NCI-H1417 (cell line): ENCODE data around the gene ZNF865.

Experiments
- DNase-seq, 3 experiments: peaks; one replicate each; lab custom pipeline; 2025; lab: John Stamatoyannopoulos, UW

ZNF865 gene

GRCh38 chr19:55605207-55605636, 225 bp upstream of the ZNF865 start:
- DNase-seq: peak; percentile 95 to 98 (median 97)

- DNase-seq: no peak
Observed at GRCh38 chr19:55606471-55606787, 982 bp downstream of the ZNF865 start.

- DNase-seq: no peak
Observed at GRCh38 chr19:55606817-55607216, 1.4 kb downstream of the ZNF865 start.

DNA sequence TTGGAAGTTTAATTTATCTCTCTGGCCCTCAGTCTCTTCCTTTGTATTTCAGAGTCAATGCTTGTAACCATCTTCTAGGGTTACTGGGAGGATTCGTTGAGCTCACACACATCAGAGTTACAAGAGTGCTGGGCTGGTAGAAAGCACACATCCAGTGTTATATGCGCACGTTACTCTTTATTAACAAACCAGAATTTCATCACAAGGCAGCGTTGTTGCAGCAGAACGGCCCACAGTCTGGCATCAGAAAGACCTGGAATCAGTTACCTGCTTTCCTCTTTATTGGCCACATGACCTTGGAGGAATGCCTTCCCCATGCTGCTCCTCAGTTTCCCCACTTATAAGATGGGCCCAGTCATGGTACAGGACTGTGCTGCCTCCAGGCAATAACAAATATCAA, 3.9 kb downstream of the ZNF865 start:
- no peak for DNase-seq

- no peak for DNase-seq
Observed at GRCh38 chr19:55611300-55611982, 6.0 kb downstream of the ZNF865 start.

DNA sequence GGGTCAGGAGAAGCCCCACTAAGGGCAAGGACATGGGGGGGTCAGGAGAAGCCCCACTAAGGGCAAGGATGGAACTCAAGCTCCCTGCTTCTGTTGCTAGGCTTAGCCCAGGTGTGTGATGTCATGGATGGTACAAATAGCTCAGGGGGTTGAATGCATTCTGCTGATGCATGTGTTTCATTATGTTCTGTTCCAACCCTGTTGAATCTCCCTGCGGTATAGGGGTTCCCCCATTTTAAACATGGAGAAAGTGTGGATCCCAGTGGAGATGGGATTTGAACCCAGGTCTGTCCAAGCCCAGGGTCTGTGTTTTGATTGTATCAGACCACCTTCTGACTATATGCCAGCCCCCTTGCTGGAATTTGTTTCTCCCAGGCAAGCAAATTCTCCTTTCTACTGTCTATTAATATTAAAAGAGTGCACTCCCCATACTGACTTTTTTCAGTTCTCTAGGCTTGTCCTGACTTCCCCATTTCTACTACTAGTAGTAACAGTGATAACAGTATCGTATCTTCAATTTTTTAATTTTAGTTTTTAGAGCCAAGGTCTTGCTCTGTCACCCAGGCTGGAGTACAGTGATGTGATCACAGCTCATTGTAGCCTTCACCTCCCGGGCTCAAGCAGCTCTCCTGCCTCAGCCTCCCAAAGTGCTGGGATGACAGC, 6.7 kb downstream of the ZNF865 start:
- no peak for DNase-seq

GRCh38 chr19:55613396-55613795, 7.9 kb downstream of the ZNF865 start:
- DNase-seq: no peak

DNA sequence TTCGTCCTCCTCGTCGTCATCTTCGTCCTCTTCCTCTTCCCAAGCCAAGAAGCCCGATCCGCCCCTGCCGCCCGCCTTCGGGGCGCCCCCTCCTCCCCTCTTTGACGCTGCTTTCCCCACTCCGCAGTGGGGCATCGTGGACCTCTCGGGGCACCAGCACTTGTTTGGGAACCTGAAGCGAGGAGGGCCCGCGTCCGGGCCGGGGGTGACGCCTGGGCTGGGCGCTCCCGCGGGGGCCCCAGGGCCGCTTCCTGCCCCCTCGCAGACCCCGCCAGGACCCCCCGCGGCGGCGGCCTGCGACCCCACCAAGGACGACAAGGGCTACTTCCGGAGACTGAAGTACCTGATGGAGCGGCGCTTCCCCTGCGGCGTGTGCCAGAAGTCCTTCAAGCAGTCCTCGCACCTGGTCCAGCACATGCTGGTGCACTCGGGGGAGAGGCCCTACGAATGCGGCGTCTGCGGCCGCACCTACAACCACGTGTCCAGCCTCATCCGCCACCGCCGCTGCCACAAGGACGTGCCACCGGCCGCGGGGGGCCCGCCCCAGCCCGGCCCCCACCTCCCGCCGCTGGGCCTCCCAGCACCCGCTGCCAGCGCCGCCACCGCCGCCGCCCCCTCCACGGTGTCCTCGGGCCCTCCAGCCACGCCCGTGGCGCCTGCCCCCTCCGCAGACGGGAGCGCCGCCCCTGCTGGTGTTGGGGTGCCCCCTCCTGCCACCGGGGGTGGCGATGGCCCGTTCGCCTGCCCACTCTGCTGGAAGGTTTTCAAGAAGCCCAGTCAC, 8.7 kb downstream of the ZNF865 start:
- DNase-seq: no peak

DNA sequence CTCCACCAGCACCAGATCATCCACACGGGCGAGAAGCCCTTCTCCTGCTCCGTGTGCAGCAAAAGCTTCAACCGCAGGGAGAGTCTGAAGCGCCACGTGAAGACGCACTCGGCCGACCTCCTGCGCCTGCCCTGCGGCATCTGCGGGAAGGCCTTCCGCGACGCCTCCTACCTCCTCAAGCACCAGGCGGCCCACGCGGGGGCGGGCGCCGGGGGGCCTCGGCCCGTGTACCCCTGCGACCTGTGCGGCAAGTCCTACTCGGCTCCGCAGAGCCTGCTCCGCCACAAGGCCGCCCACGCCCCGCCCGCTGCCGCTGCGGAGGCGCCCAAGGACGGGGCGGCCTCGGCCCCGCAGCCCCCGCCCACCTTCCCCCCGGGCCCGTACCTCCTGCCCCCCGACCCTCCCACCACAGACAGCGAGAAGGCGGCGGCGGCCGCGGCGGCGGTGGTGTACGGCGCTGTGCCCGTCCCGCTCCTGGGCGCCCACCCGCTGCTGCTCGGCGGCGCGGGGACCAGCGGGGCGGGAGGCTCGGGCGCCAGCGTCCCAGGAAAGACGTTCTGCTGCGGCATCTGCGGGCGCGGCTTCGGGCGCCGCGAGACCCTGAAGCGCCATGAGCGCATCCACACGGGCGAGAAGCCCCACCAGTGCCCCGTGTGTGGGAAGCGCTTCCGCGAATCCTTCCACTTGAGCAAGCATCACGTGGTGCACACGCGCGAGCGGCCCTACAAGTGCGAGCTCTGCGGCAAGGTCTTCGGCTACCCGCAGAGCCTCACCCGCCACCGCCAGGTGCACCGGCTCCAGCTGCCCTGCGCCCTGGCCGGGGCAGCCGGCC, 9.5 kb downstream of the ZNF865 start:
- DNase-seq: no peak

DNA sequence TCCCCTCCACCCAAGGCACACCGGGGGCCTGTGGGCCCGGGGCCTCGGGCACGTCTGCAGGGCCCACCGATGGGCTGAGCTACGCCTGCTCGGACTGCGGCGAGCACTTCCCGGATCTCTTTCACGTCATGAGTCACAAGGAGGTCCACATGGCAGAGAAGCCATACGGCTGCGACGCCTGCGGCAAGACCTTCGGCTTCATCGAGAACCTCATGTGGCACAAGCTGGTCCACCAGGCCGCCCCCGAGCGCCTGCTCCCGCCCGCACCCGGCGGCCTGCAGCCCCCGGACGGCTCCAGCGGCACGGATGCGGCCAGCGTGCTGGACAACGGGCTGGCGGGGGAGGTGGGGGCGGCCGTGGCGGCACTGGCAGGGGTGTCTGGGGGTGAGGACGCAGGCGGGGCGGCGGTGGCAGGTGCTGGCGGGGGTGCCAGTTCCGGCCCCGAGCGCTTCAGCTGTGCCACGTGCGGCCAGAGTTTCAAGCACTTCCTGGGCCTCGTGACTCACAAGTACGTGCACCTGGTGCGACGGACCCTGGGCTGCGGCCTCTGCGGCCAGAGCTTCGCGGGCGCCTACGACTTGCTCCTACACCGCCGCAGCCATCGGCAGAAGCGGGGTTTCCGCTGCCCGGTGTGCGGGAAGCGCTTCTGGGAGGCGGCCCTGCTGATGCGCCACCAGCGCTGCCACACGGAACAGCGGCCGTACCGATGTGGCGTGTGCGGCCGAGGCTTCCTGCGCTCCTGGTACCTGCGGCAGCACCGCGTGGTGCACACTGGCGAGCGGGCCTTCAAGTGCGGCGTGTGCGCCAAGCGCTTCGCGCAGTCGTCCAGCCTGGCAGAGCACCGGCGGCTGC, 10.3 kb downstream of the ZNF865 start:
- no peak for DNase-seq

DNA sequence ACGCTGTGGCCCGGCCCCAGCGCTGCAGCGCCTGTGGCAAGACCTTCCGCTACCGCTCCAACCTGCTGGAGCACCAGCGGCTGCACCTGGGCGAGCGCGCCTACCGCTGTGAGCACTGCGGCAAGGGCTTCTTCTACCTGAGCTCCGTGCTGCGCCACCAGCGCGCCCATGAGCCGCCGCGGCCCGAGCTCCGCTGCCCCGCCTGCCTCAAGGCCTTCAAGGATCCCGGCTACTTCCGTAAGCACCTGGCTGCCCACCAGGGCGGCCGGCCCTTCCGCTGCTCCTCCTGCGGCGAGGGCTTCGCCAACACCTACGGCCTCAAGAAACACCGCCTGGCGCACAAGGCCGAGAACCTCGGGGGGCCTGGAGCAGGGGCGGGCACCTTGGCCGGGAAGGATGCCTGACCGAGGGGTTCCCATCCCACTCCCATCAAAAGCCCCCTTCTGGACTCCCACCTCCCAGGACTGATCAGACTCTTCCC, 11.0 kb downstream of the ZNF865 start:
- DNase-seq: no peak

GRCh38 chr19:55617426-55617825, 12.0 kb downstream of the ZNF865 start:
- DNase-seq: no peak

DNA sequence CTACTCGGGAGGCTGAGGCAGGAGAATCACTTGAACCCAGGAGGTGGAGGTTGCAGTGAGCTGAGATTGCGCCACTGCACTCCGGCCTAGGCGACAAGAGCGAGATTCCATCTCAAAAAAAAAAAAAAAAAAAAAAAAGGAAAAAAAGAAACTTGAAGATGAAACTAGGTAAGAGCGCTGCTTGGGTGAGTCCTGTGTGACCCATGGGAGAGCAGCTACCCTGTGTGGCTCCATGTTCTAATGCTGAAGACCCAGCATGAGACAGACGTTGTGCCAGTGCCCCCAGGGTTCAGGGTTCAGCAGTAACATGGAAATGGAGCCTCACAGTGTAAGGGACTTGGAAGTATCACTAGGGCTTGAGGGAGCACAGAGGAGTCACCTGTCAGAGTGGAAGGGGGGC, 13.0 kb downstream of the ZNF865 start:
- no peak for DNase-seq

DNA sequence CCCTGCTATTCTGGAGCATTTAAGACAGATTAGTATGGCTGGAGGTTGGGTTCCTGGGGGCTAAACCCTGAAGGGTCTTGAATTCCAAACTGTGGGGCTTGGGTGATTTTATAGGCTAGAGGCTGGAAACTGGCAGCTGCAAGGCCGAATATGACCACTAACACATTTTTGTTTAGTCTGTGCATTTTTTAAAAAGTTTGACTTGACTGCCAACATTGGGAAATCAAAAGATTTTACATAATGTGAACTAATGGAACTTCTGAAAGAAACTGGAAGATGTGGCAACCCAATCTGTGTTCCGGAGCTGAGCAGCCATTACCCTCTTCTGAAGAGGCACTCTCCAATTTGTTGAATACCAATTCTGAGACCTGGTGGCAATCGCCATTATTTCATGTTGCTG, 13.8 kb downstream of the ZNF865 start:
- DNase-seq: no peak

DNA sequence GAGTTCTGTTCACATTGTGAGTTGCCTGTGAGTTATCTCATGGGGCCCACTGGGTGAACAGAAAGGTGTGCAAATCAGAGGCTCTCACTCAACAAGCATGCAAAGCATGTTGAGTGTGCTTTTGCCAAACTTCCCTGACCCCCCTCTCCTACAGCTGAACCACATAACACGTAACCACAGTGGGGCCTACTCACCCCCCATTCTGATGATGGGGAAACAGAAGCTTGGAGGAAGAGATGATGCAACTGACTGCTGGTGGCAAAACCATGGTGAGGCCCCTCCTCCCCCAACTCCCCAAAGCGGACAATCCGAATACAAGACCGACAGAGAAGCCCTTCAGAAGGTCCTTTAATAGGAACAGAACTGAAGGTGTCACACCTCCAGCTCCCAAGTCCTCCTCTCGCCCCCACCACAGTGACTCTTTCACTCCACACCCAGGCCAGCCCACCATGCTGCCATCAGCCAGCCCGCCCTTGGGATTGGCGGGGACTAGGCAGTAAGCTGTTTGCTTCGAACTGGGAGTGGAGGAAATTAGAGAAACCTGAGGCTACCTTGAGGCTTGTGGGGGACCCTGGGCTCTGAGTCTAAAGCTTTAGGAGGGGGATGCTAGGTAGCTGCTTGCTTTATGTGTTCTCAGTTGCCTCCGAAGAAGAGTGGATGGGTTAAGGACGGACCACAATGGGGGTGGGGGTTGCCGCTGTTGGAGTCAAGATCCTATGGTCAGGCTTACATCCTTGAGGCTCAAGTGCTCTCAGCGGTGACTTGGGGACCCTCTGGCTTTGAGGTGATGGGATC, 15.2 kb downstream of the ZNF865 start:
- DNase-seq: no peak

GRCh38 chr19:55621205-55621672, 15.8 kb downstream of the ZNF865 start:
- no peak for DNase-seq

DNA sequence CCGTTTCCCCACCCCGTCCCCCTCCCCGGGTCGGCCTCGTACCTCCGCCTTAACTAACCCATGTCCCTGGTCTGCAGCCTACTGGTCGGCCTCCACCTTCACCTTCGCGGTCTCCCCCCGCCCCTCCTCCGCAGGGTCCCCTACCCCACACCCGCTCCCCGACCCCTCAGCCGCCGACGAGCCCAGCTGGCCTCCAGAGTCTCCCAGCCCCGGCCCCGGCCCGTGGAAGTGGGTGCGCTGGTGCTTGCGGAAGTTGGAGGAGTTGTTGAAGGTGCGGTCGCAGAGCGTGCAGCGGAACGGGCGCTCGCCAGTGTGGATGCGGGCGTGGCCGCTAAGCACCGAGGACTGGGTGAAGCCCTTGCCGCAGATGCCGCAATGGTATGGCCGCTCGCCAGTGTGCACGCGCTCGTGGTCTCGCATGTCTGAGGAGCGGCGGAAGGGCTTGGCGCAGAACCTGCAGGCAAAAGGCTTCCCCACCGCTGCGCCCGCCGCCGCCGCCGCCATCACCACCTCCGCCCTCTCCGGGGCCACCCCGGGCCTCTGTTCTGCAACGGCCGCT, 16.3 kb downstream of the ZNF865 start:
- no peak for DNase-seq

DNA sequence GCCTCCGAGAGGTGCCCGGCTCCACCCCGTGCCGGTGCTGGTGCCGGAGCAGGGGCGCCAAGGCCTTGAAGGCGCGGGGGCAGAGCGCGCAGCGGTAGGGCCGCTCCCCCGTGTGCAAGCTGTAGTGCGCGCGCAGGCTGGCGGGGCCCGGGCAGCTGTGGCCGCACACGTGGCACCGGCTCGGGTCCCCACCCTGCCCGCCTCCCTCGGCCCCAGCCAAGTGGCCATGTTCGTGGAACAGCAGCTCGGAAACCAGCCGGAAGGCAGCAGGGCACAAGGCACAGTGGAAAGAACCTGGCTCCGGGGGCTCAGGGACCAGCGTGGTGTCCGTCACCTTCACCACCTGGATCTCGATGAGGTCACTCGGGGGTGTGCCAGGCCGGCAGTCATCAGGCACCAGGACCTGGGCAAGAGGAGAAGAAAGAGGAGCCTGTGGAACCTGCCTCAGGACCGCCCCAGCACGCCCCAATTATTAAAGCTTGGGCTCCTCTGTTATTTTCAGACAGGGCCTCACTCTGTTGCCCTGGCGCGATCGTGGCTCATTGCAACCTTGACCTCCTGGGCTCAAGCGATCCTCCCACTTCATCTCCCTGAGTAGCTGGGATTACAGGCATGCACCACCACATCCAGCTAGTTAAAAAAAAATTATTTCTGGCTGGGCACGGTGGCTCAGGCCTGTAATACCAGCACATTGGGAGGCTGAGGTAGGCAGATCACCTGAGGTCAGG, 17.0 kb downstream of the ZNF865 start:
- no peak for DNase-seq

- no peak for DNase-seq
Observed at GRCh38 chr19:55623130-55623529, 17.7 kb downstream of the ZNF865 start.
